Pancreas (tissue), 10 donors: ENCODE results near the gene NBEAL2. TPM values are rescaled to one million over a fixed set of nuclear protein-coding genes. Genes with fewer than 3 reads are reported as not detected.
"Not testable (repeated sequence)": the region's sequence is repeated elsewhere in the genome, so short reads cannot be mapped to it uniquely, and the experiment has no call there.

ENCODE experiments used
- ATAC-seq, 4 donors: fragments of 200-7000 bp; cut with Tn5 transposase; one replicate each; pipeline versions ENCODE4 v1.8.0 to v1.9.1; 2020; ENCODE audit warnings: mild to moderate bottlenecking in 4 of 4, moderate library complexity in 4 of 4
- DNase-seq, 6 donors: peaks; one replicate each; pipeline ENCODE4 v3.0.0-alpha.2; 2020
- FAIRE-seq: peaks from 2 replicates; lab custom pipeline; 2012; peaks lifted over from hg19 to GRCh38; lab: Jason Lieb, UNC
- H3K27ac ChIP-seq, 4 donors: fragments of 200-600 bp; sonication (generic); 1 replicate in 3 of 4; 2 replicates in 1 of 4; pipeline versions ENCODE4 v1.5.0 to v1.8.0; 2020
- H3K27me3 ChIP-seq, 4 donors: fragments of 200-600 bp; one replicate each; pipeline ENCODE4 v1.8.0; 2021
- H3K36me3 ChIP-seq, 3 donors: fragments of 200-600 bp; sonication (generic) in 1 of 3; one replicate each; pipeline versions ENCODE4 v1.5.0 to v1.8.0; 2020 to 2021
- H3K4me1 ChIP-seq, 3 donors: fragments of 200-600 bp; one replicate each; pipeline ENCODE4 v1.8.0; 2021
- H3K4me3 ChIP-seq, 4 donors: fragments of 200-600 bp; sonication (generic) in 2 of 4; one replicate each; pipeline versions ENCODE4 v1.5.0 to v1.8.0; 2020 to 2021
- H3K9me3 ChIP-seq, 4 donors: fragments of 200-600 bp; one replicate each; pipeline ENCODE4 v1.8.0; 2021
- CTCF ChIP-seq, 4 donors: fragments of 200-600 bp; sonication (generic) in 3 of 4; IDR thresholded peaks; one replicate each; pipeline versions ENCODE4 v1.5.0 to v1.8.0; 2021; ENCODE audit warnings: antibody characterized with exemption in 4 of 4
- WGBS, 2 donors: extraction: QIAGEN DNeasy Blood & Tissue Kit; methylation state at CpG; one replicate each; pipeline ENCODE4 v1.1.7; 2013; 5-methylcytosine and 5-hydroxymethylcytosine counted together
- intact Hi-C, 3 donors: fragments of 100-400 bp; cut with DNase I; formaldehyde crosslinking; loops; one replicate each; pipeline versions ENCODE4 v1.11.1 to v1.14.2; 2022
- polyA plus RNA-seq, 2 donors: library from polyadenylated mRNA; stranded (reverse); fragments of 200-250 nt; gene quantifications; one replicate each; pipeline ENCODE4 v1.2.3, GENCODE V29; 2013
- total RNA-seq, 6 donors: library from RNA; stranded (reverse); fragmentation: NEBNext Ultra II Directional in 4 of 6; extraction: Animal tissue kit (Norgen Biotek cat#: 25700) in 4 of 6; gene quantifications; one replicate each; pipeline versions ENCODE4 v1.2.1 to v1.2.4, GENCODE V29; 2021 to 2023
- donor health status: healthy with polysubstance abuse.
- donor health status: DM: no; HTN: no; CAD: no; lungs with moderate emphysema.
- donor health status: DM: no; HTN: no; CAD: no.
- donor health status: control.
- donor health status: control.
- donor health status: Bipolar disorder and iron deficiency.
- donor health status: DM: yes; HTN: yes; CAD: no.
- donor health status: DM: no; HTN: no; CAD: no.
- donor health status: DM: no; HTN: no; CAD: no.
- donor health status: DM: yes; HTN: yes; CAD: no.

The NBEAL2 gene
- total and polyA plus RNA-seq, 8 donors: 30.6 to 265 (median 46.0) TPM

DNA sequence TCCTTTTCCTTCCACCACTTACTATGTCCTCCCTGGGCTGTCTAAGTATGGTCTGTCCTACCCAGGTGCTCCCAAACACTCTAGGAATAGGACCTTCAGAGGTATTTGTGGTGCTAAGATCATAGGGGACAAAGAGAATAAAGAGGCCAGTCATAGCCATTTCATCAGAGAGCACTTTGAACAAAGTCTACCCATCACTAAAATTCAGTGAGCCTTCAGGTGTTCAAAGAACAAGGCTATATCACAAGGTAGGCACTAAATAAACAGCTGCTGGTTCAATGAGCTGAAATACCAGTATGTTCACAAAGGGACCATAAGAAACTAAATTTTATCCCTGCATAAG lies 38.8 kb downstream of the NBEAL2 start:
- Histone ChIP-seq H3K27ac (no peak overlapping the region), H3K9me3 (no peaks in the 10 kb centered on the region), H3K27me3 (no peaks in the 10 kb centered on the region), H3K36me3 (peaks cover 0 to 12% (median 8%) of the 10 kb centered on the region in 3 donors), H3K4me1 (peaks cover 6 to 22% (median 9%) of the 10 kb centered on the region in 3 donors), H3K4me3 (no peak overlapping the region)
- intact Hi-C loops: no loop called here
- no peak for ATAC-seq
- no peak for FAIRE-seq
- DNase-seq: no peak
- no peak for TF ChIP-seq CTCF (IDR thresholded peaks at IDR 0.05)

- no peak for ATAC-seq
- H3K27ac ChIP-seq: no peak overlapping the region
- intact Hi-C loops: no loop called here
- peaks cover 6 to 22% (median 9%) of the 10 kb centered on the region in 3 donors for H3K4me1 ChIP-seq
- no peak for TF ChIP-seq CTCF (IDR thresholded peaks at IDR 0.05)
- H3K27me3 ChIP-seq: no peaks in the 10 kb centered on the region
- DNase-seq: no peak
- no peaks in the 10 kb centered on the region for H3K9me3 ChIP-seq
- WGBS, 2 donors: 92 to 96% methylated on average over 1 of the region's 1 CpG
- no peak overlapping the region for H3K4me3 ChIP-seq
- FAIRE-seq: no peak
- peaks cover 0 to 12% (median 8%) of the 10 kb centered on the region in 3 donors for H3K36me3 ChIP-seq
Observed at GRCh38 chr3:47019201-47019600, 39.7 kb downstream of the NBEAL2 start.

GRCh38 chr3:47020311-47020710 lies 40.8 kb downstream of the NBEAL2 start:
- no peak for TF ChIP-seq CTCF (IDR thresholded peaks at IDR 0.05)
- intact Hi-C loops: no loop called here
- Histone ChIP-seq H3K4me1 (peaks cover 6 to 22% (median 9%) of the 10 kb centered on the region in 3 donors), H3K27ac (no peak overlapping the region), H3K36me3 (peaks cover 0 to 12% (median 8%) of the 10 kb centered on the region in 3 donors), H3K9me3 (no peaks in the 10 kb centered on the region), H3K27me3 (no peaks in the 10 kb centered on the region), H3K4me3 (no peak overlapping the region)
- ATAC-seq (no peak), DNase-seq (no peak), FAIRE-seq (no peak)
- WGBS, 2 donors: 74 to 81% methylated on average over 4 of the region's 4 CpGs

DNA sequence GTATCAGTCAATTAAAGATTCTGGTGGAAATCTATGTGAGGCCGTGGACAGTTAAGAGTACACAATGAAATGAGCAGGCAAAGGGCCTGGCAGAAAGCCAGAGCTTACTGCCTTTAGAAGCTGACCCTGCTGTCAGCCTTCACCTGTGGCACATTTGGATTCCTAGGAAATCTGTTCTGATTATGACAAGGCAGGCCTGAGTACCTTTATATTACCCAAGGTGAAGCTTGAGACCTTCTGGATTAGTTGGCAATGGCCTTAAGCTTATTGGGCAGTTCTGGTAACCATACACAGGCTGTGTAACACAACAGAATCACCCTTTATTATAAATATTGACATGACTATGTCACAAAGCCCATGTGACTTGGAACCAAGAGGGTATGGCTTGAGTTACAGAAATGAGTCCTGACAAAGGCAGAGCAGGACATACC lies 43.2 kb downstream of the NBEAL2 start:
- DNase-seq: peak in 4 of 6 donors; percentile 20 to 53 (median 34)
- peak overlapping the region in 2 of 4 donors; percentile 16 to 37 for H3K27ac ChIP-seq
- H3K9me3 ChIP-seq: no peaks in the 10 kb centered on the region
- H3K27me3 ChIP-seq: no peaks in the 10 kb centered on the region
- peaks cover 0 to 12% (median 8%) of the 10 kb centered on the region in 3 donors for H3K36me3 ChIP-seq
- peaks cover 0 to 11% (median 9%) of the 10 kb centered on the region in 3 donors for H3K4me1 ChIP-seq
- 11 to 20% methylated on average over 1 of the region's 1 CpG for whole genome bisulfite sequencing, 2 donors
- no peak for TF ChIP-seq CTCF (IDR thresholded peaks at IDR 0.05)
- ATAC-seq: peak; percentile 68 to 82 (median 78)
- no peak overlapping the region for H3K4me3 ChIP-seq
- intact Hi-C loops: no loop called here
- no peak for FAIRE-seq

DNA sequence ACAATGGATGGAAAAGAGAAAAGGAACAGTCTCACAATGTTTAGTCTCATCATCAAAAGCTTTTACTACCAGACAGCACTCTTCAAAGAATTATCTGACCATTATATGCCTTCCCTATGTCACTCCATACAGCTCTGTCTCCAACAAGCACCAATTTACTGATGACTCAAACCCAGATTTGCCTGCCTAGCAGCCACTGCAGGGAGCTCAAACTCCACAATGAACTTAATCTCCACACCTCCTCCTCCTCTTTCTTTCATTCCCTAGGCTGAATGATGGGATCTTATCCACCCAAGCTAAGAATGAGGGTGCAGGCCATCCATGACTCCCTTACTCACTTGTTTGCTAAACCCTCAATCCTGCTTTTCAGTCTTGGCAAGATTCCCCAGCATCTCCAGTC lies 45.5 kb downstream of the NBEAL2 start:
- intact Hi-C loops: no loop called here
- TF ChIP-seq CTCF (IDR thresholded peaks at IDR 0.05): no peak
- no peak for FAIRE-seq
- ATAC-seq: no peak
- Histone ChIP-seq H3K27ac (no peak overlapping the region), H3K9me3 (no peaks in the 10 kb centered on the region), H3K27me3 (no peaks in the 10 kb centered on the region), H3K36me3 (no peaks in the 10 kb centered on the region), H3K4me3 (no peak overlapping the region), H3K4me1 (peaks cover 0 to 11% (median 9%) of the 10 kb centered on the region in 3 donors)
- no peak for DNase-seq

- H3K27ac ChIP-seq, ATAC-seq, H3K9me3 ChIP-seq, H3K4me3 ChIP-seq, FAIRE-seq, H3K27me3 ChIP-seq, intact Hi-C loops, H3K36me3 ChIP-seq, DNase-seq: not testable (repeated sequence)
- H3K4me1 ChIP-seq: peaks cover 0 to 11% (median 9%) of the 10 kb centered on the region in 3 donors
- WGBS, 2 donors: 96 to 100% methylated on average over 1 of the region's 1 CpG
Observed at GRCh38 chr3:47026432-47026831, 47.0 kb downstream of the NBEAL2 start.
